Cortex of kidney (tissue), 1 donor: ENCODE data around the gene SIRPG.
"Not testable (repeated sequence)": the region's sequence is repeated elsewhere in the genome, so short reads cannot be mapped to it uniquely, and the experiment has no call there.

Experiments
- DNase-seq: peaks from one replicate; lab custom pipeline; 2025; lab: John Stamatoyannopoulos, UW

SIRPG gene

GRCh38 chr20:1657556-1658334 is at the start of gene SIRPG:
Gene SIRPG (minus strand): TSS chr20:1657779. CDS start chr20:1657714, 65 bp downstream.
- DNase-seq = no peak

GRCh38 chr20:1706887-1707286 is 49.3 kb upstream of the SIRPG start:
- DNase-seq = not testable (repeated sequence)

- DNase-seq = no peak
Measured at GRCh38 chr20:1706079-1706478, 48.5 kb upstream of the SIRPG start.

GRCh38 chr20:1702855-1703254 is 45.3 kb upstream of the SIRPG start:
- no peak for DNase-seq

GRCh38 chr20:1702328-1702727 is 44.7 kb upstream of the SIRPG start:
- DNase-seq = no peak

GRCh38 chr20:1700990-1701389 is 43.4 kb upstream of the SIRPG start:
- no peak for DNase-seq

GRCh38 chr20:1697592-1697991 is 40.0 kb upstream of the SIRPG start:
- no peak for DNase-seq

- no peak for DNase-seq
Measured at GRCh38 chr20:1696521-1697209, 39.1 kb upstream of the SIRPG start.

- DNase-seq = no peak
Measured at GRCh38 chr20:1694672-1695071, 37.1 kb upstream of the SIRPG start.

GRCh38 chr20:1693427-1693826 is 35.8 kb upstream of the SIRPG start:
- no peak for DNase-seq

- no peak for DNase-seq
Measured at GRCh38 chr20:1689721-1690120, 32.1 kb upstream of the SIRPG start.

GRCh38 chr20:1688886-1689538 is 31.4 kb upstream of the SIRPG start:
- no peak for DNase-seq

- no peak for DNase-seq
Measured at GRCh38 chr20:1687053-1687452, 29.5 kb upstream of the SIRPG start.

- no peak for DNase-seq
Measured at GRCh38 chr20:1686151-1686748, 28.7 kb upstream of the SIRPG start.

- DNase-seq = no peak
Measured at GRCh38 chr20:1685304-1686052, 27.9 kb upstream of the SIRPG start.

- no peak for DNase-seq
Measured at GRCh38 chr20:1684872-1685271, 27.3 kb upstream of the SIRPG start.

- DNase-seq = no peak
Measured at GRCh38 chr20:1676650-1677049, 19.1 kb upstream of the SIRPG start.

- no peak for DNase-seq
Measured at GRCh38 chr20:1674990-1675780, 17.6 kb upstream of the SIRPG start.

GRCh38 chr20:1674361-1674760 is 16.8 kb upstream of the SIRPG start:
- no peak for DNase-seq

- DNase-seq = no peak
Measured at GRCh38 chr20:1673424-1673823, 15.8 kb upstream of the SIRPG start.

GRCh38 chr20:1672728-1673127 is 15.1 kb upstream of the SIRPG start:
- DNase-seq = no peak
